Myocyte (in vitro differentiated cells): ENCODE measurements around the gene MOGAT2. TPM values are rescaled to one million over a fixed set of nuclear protein-coding genes. Genes with fewer than 3 reads are reported as not detected.

Experiments used
- DNase-seq: peaks from one replicate; pipeline ENCODE4 v3.0.0-alpha.2; 2012; ENCODE audit warnings: low read depth
- total RNA-seq: library from RNA; depleted of rRNA; stranded (reverse); fragments of >200 nt; gene quantifications from 2 replicates; pipeline ENCODE4 v1.2.3, GENCODE V29; 2014

The MOGAT2 gene
- total RNA-seq, 1 donor from 2014 or later, result not detected

DNA sequence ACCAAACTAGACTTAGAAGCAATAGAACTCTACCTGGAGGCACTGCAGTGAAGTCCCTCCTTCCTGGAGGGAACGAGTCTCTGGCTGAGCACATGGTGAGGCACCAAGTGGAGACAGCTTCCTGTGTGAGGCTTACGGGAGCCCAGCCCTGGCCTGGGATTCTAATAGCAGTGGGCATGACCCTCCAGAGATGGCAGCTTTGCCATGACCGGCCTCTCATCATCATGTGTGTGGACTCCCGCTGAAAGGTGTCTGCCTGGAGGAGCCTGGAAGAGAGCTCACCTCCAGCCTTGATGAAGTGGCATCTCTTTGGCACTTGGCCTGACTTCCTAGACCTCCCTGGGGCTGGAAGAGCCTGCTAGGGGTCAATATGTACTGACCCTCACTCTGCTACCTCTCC is 58.9 kb downstream of the MOGAT2 start:
- DNase-seq, result no peak

DNA sequence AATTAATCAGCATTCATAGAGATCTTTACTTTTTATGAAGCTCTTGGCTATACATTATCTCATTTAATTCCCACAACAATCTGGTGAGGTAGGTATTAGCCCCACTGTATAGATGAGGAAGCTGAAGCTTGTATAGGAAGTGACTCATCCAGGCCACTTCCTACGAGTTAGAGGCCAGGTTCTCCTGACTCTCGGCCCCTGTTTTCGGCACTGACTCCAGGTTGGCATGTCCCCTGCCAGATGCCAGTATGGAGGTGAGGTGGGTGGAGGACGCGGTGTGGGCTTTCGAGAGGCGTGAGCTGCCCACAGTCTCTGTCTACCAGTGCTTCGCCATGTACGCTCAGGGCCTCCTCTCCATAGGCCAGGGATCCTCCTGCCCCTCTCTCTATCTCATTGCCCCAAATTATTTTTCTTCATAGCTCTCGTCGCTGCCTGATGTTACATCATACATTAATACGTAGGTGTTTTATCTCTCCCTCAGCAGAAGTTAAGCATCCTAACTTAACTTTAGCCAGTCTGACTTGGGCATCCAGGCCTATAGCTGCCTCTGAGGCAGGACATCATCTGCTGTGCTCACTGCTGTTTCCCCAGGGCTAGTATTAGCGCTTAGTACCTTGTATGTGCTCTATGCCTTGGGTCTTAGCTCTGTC is 59.9 kb downstream of the MOGAT2 start:
- DNase-seq, result no peak

DNA sequence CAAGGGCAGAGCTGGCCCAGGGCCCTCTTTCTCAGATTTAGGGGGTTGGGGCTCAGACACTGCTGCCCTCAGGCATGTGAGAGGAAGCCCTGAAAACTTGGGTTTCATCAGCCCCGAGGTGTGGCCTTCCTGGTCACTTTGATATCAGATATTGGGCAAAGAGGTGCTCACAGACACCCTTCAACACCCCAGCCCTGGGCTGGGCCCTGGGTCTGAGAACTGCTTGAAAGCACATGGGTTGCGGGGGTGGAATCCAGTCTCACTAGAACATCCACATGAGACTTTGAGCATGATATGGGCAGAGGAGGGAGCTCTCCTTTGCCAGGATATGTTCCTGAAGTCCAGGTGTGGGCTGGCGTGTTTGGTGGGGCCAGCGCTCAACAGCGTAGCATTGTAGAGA is 61.3 kb downstream of the MOGAT2 start:
- DNase-seq, result no peak

DNA sequence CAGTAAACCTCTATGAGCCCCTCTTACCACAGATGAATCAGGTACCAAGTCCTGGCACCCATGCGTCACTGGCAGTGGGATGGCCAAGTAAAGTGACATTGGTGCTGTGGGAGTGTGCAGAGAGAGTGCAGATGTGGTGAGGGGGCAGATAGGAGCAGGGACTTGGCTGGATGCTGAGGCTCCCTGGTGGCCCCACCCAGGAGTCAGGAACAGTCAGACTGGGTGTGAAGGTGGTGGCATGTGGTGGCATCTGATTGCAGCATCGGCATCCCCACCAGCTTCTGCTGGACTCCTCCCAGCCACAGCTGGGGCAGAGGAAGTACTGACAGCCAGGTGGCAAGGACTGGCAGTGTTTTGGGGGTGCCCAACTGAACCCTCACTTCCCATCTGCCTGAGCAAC is 62.3 kb downstream of the MOGAT2 start:
- DNase-seq, result no peak

DNA sequence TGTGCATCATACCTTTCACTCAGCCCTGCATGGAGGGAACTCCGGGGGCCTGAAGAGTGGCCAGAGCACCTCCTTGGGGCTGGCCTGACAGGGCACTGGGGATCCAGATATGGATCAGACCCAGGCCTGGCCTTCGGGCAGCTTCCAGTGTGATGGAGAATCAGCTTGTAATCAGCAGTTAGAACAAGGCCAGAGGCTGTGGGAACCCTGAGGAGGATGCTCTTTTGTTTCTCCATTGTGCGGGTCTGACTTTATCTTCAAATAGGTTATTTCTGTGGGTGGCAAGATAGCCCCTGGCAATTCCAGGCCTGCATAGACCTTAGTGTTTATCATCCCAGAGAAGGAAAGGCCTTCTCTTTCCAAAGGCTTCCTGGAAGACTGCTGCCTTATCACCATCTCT is 63.2 kb downstream of the MOGAT2 start:
- DNase-seq, result no peak

DNA sequence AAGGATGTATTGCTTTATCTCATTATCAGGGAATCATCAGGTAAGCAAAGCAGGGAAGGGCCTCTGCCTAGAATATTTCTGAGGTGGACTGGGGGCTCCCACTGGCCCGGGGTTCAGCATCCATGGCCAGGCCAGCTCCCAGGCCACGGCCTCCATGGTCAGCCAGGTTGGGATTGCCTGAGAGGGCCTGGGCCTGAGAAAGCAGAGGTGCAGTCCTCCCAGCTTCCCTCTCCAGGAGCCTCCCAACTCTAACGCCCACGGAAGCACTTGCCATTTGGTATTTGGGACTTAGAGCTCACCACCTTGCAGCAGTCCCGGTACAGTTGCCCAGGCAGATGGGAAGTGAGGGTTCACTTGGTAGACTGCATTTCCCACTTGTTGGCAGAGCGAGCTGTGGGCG is 63.7 kb downstream of the MOGAT2 start:
- DNase-seq, result no peak

DNA sequence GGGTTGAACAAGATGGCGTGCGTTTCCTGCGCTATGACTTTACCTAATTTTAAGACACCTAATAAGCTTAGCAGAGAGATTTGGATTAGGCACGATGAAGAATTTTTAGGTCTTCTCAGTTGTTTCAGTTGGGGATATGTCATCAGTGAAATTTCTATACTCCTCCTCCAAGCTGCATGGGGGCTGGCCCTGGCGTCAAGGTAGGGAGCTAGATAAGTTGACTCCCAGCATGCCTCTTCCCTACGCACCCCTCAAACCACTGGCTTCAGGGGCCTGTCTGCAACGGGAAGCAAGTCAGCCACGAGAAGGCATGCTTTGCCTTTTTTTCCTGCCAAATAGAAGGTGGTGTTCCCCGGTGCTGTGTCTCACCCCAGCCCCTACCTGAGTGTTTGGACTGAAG is 64.2 kb downstream of the MOGAT2 start:
- DNase-seq, result no peak

Other genes starting within 250 kb of the MOGAT2 start
- gene GDPD5, start 191.9 kb upstream of the MOGAT2 start, total RNA-seq, result 16.1 and 18.3 TPM in 2 replicates
- 902 and 923 TPM in 2 replicates for gene SERPINH1, start 155.6 kb upstream of the MOGAT2 start, total RNA-seq
- 0.05 and 0.21 TPM in 2 replicates for gene MAP6, start 48.8 kb upstream of the MOGAT2 start, total RNA-seq
- gene DGAT2, start 50.9 kb downstream of the MOGAT2 start, total RNA-seq, result 1.2 and 1.7 TPM in 2 replicates
- 9.2 and 14.1 TPM in 2 replicates for gene UVRAG, start 97.4 kb downstream of the MOGAT2 start, total RNA-seq